SW480 (cell line): Measurements from ENCODE around the gene ALOX5.
A peak's percentile ranks its signal among the peaks of the same experiment; 100 is the strongest.

ENCODE experiments used
- DNase-seq: peaks from one replicate; pipeline ENCODE4 v3.0.0-alpha.2; 2016; ENCODE audit warnings: low spot score

ALOX5 gene

GRCh38 chr10:45443101-45444009, 69.3 kb downstream of the ALOX5 start:
- DNase-seq: no peak

DNA sequence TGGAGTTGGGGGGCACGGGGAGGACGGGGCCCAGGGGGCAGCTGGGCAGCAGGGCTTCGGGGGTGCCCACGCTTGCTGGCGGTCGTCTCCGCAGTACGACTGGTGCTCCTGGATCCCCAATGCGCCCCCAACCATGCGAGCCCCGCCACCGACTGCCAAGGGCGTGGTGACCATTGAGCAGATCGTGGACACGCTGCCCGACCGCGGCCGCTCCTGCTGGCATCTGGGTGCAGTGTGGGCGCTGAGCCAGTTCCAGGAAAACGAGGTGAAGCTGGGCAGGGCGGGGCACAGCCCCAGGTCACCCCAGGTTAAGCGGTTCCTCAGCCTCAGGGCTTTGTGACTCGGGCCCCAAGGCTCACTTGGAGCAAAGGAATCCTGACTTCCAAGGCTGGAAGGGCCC, 70.0 kb downstream of the ALOX5 start:
- DNase-seq: no peak

GRCh38 chr10:45444976-45445898, 71.2 kb downstream of the ALOX5 start:
- no peak for DNase-seq

DNA sequence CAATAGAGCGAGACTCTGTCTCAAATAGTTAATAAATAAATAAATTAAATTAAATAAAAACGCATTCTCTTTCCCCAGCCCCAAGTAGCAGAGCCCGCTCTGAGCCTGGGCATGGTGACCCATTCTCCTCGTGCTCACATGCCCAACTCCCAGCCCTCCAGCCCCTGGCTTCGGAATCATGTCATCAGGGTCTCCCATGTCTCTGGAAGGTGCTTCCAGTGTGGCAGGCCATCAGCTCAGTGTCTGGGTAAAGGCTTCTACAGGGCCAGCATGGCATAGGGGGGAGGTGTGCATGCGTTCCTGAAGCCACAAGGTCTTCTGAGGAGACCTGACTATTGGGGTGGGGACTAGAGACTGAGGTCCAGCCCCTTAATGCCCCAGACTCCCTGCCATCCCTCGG, 72.8 kb downstream of the ALOX5 start:
- no peak for DNase-seq

GRCh38 chr10:45447416-45447815, 73.4 kb downstream of the ALOX5 start:
- no peak for DNase-seq

GRCh38 chr10:45450866-45451265, 76.8 kb downstream of the ALOX5 start:
- DNase-seq: no peak

- DNase-seq: no peak
Observed at GRCh38 chr10:45451407-45451806, 77.4 kb downstream of the ALOX5 start.

- no peak for DNase-seq
Observed at GRCh38 chr10:45452268-45452667, 78.3 kb downstream of the ALOX5 start.

- no peak for DNase-seq
Observed at GRCh38 chr10:45452743-45453452, 78.9 kb downstream of the ALOX5 start.

- DNase-seq: no peak
Observed at GRCh38 chr10:45453639-45454255, 79.7 kb downstream of the ALOX5 start.

- no peak for DNase-seq
Observed at GRCh38 chr10:45454262-45454661, 80.2 kb downstream of the ALOX5 start.

DNA sequence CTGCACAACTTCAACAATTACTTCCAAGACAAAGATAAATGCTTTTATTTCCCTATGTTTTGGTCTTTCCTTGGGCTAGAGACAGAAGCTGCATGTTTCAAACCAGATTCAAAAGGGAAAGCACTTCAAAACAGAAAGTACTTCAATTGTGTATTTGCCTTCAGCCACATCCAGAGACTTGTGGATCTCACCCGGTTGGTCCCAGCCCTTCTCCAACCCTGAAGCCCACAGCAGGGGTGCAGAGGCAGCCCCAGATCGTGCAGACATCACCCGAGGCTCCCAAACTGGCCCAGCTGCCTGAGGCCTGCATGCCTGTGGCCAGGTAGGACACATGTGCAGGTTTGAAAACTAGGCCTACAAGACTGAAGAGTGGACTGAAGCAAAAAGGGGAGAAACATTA, 80.8 kb downstream of the ALOX5 start:
- DNase-seq: no peak

GRCh38 chr10:45456233-45456632, 82.2 kb downstream of the ALOX5 start:
- no peak for DNase-seq

DNA sequence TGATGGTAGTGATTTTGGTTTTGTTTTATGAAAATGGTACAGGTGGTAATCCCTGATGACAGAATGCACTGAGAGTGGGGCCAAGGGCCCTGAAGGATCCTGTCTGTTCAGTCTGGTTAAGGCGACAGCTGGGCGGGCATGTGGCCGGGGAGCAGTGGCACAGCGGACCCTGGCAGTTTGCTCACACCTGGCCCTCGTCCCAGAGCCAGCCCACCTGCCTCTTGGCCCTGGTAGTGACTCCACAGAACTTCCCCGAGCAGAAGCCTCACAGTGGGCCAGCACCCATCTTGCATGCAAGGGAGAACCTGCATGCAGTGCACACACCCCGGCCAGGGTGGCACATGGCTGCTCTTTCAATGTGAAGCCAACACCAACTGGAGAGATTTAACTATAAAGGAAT, 82.8 kb downstream of the ALOX5 start:
- no peak for DNase-seq

- DNase-seq: no peak
Observed at GRCh38 chr10:45457487-45457886, 83.5 kb downstream of the ALOX5 start.

GRCh38 chr10:45460235-45460878, 86.3 kb downstream of the ALOX5 start:
- DNase-seq: no peak

GRCh38 chr10:45461034-45461433, 87.0 kb downstream of the ALOX5 start:
- DNase-seq: no peak

- no peak for DNase-seq
Observed at GRCh38 chr10:45463244-45464116, 89.5 kb downstream of the ALOX5 start.

GRCh38 chr10:45464958-45465567, 91.0 kb downstream of the ALOX5 start:
- peak; percentile 39 for DNase-seq

DNA sequence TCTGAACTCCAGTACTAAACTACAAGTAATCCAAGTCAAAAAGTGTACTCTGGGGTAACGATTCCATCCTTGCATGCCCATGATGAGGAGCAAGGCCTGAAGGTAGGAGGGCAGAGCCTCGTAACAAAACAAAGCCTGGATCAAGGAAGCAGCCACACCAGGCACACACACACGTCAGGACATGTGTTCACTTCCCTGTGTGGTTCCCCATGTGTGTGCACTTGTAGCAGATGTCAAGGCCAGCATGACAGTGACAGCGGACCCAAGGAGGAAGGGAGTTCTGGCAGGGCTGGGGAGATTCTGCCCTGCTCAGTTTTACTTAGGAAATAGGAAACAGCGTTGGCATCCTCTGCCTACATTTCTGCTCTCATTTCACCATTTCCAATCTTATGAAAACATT, 92.8 kb downstream of the ALOX5 start:
- no peak for DNase-seq
